ENCODE results near the gene PRKAG2. TPM values are rescaled to one million over a fixed set of nuclear protein-coding genes. Genes with fewer than 3 reads are reported as not detected.

Gene PRKAG2
- total and polyA plus RNA-seq, 8 donors, result 7.4 to 16.7 (median 9.2) TPM

DNA sequence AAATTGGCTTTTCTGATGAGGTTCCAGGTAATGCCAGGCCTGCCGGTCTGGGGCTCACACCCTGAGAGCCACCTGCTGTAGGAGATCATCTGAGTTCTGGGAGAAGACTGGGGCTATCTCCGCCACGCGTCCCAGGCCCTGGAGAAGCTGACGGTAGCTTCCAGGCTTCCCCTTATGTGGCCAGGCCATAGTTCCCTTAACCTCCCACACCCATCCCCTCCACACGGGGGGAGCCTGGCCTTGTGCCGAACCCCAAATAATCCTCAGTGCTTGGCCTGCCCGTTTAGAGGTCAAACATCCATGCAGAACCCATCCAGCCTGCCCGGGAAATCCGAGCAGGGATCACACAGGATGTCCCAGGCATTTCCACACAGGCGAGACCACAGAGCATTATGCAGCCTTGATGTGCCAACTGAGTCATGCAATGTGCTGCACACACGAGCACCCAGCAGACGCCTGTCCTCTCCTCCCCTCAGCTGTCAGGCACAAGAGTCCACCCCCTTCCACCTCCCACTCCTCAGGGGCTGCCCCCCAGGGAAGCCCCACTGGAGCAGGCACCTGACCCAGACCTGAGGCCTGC, 176.2 kb downstream of the PRKAG2 start:
- WGBS, 2 donors, result 88 to 90% methylated on average over 13 of the region's 13 CpGs
- H3K27me3 ChIP-seq, result no peaks in the 10 kb centered on the region
- no peak for ATAC-seq
- no peak overlapping the region for H3K27ac ChIP-seq
- H3K9me3 ChIP-seq, result no peaks in the 10 kb centered on the region
- H3K4me3 ChIP-seq, result no peak overlapping the region
- intact Hi-C loops (cut with DNase I), result no loop called here
- no peak for FAIRE-seq
- H3K36me3 ChIP-seq, result no peaks in the 10 kb centered on the region
- DNase-seq, result peak in 1 of 6 donors; percentile 31
- peaks cover 0 to 5% (median 0%) of the 10 kb centered on the region in 3 donors for H3K4me1 ChIP-seq
- TF ChIP-seq, protein P1, sequence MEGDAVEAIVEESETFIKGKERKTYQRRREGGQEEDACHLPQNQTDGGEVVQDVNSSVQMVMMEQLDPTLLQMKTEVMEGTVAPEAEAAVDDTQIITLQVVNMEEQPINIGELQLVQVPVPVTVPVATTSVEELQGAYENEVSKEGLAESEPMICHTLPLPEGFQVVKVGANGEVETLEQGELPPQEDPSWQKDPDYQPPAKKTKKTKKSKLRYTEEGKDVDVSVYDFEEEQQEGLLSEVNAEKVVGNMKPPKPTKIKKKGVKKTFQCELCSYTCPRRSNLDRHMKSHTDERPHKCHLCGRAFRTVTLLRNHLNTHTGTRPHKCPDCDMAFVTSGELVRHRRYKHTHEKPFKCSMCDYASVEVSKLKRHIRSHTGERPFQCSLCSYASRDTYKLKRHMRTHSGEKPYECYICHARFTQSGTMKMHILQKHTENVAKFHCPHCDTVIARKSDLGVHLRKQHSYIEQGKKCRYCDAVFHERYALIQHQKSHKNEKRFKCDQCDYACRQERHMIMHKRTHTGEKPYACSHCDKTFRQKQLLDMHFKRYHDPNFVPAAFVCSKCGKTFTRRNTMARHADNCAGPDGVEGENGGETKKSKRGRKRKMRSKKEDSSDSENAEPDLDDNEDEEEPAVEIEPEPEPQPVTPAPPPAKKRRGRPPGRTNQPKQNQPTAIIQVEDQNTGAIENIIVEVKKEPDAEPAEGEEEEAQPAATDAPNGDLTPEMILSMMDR (IDR thresholded peaks at IDR 0.05), result no peak

- FAIRE-seq, result no peak
- Histone ChIP-seq H3K36me3 (no peaks in the 10 kb centered on the region), H3K4me1 (no peaks in the 10 kb centered on the region), H3K4me3 (no peak overlapping the region), H3K27ac (no peak overlapping the region), H3K9me3 (no peaks in the 10 kb centered on the region), H3K27me3 (no peaks in the 10 kb centered on the region)
- ATAC-seq, result no peak
- intact Hi-C loops (cut with DNase I), result no loop called here
- TF ChIP-seq, protein P1 (IDR thresholded peaks at IDR 0.05), result no peak
- peak in 1 of 6 donors; percentile 2 for DNase-seq
- 89 to 90% methylated on average over 10 of the region's 10 CpGs for WGBS, 2 donors
Measured at GRCh38 chr7:151699928-151700319, 177.0 kb downstream of the PRKAG2 start.

GRCh38 chr7:151699147-151699927, 177.6 kb downstream of the PRKAG2 start:
- Histone ChIP-seq H3K27ac (no peak overlapping the region), H3K36me3 (no peaks in the 10 kb centered on the region), H3K9me3 (no peaks in the 10 kb centered on the region), H3K27me3 (no peaks in the 10 kb centered on the region), H3K4me3 (no peak overlapping the region), H3K4me1 (no peaks in the 10 kb centered on the region)
- DNase-seq, result peak in 1 of 6 donors; percentile 34
- no peak for ATAC-seq
- TF ChIP-seq, protein P1 (IDR thresholded peaks at IDR 0.05), result no peak
- intact Hi-C loops (cut with DNase I), result no loop called here
- WGBS, 2 donors, result 88 to 89% methylated on average over 16 of the region's 16 CpGs
- no peak for FAIRE-seq

- DNase-seq (no peak), ATAC-seq (no peak), FAIRE-seq (no peak)
- TF ChIP-seq, protein P1 (IDR thresholded peaks at IDR 0.05), result no peak
- H3K27ac ChIP-seq, result no peak overlapping the region
- 91 to 99% methylated on average over 4 to 5 of the region's 5 CpGs for WGBS, 2 donors
- H3K4me1 ChIP-seq, result no peaks in the 10 kb centered on the region
- no peaks in the 10 kb centered on the region for H3K36me3 ChIP-seq
- intact Hi-C loops (cut with DNase I), result no loop called here
- no peak overlapping the region for H3K4me3 ChIP-seq
- no peaks in the 10 kb centered on the region for H3K9me3 ChIP-seq
- H3K27me3 ChIP-seq, result no peaks in the 10 kb centered on the region
Measured at GRCh38 chr7:151697942-151698341, 179.0 kb downstream of the PRKAG2 start.

DNA sequence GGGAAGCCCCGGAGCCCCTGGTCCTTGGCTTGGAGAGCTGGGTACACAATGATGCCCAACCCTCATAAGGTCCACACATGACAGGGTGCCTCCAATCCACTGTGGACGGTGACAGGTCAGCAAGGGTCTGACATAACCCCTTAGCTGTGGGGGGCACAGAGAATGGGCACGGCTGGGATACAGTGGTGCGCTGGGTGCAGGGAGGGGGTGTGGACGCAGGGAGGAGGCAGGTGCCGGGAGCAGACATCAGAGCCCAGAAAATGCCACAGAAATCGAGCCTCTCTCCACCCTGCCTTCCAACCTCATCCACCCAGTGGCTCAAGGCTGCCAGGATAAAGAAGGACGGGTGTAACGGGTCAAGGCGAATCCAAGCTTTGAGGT, 179.4 kb downstream of the PRKAG2 start:
- 88 to 94% methylated on average over 10 of the region's 10 CpGs for WGBS, 2 donors
- intact Hi-C loops (cut with DNase I), result no loop called here
- Histone ChIP-seq H3K27me3 (no peaks in the 10 kb centered on the region), H3K36me3 (no peaks in the 10 kb centered on the region), H3K27ac (no peak overlapping the region), H3K4me3 (no peak overlapping the region), H3K4me1 (no peaks in the 10 kb centered on the region), H3K9me3 (no peaks in the 10 kb centered on the region)
- FAIRE-seq (no peak), DNase-seq (no peak), ATAC-seq (no peak)
- TF ChIP-seq, protein P1 (IDR thresholded peaks at IDR 0.05), result no peak
